Activated gamma-delta T cell (primary cell): ENCODE measurements around the gene ZNF546.
"Not testable (repeated sequence)": the region's sequence is repeated elsewhere in the genome, so short reads cannot be mapped to it uniquely, and the experiment has no call there.

ENCODE experiments used
- DNase-seq: peaks from one replicate; lab custom pipeline; 2025; lab: John Stamatoyannopoulos, UW

The ZNF546 gene

GRCh38 chr19:39986643-39987042, 10.2 kb upstream of the ZNF546 start:
- DNase-seq, result no peak

- no peak for DNase-seq
Observed at GRCh38 chr19:39987167-39987566, 9.7 kb upstream of the ZNF546 start.

- no peak for DNase-seq
Observed at GRCh38 chr19:39987596-39987995, 9.3 kb upstream of the ZNF546 start.

GRCh38 chr19:39993605-39994004, 3.3 kb upstream of the ZNF546 start:
- DNase-seq, result no peak

DNA sequence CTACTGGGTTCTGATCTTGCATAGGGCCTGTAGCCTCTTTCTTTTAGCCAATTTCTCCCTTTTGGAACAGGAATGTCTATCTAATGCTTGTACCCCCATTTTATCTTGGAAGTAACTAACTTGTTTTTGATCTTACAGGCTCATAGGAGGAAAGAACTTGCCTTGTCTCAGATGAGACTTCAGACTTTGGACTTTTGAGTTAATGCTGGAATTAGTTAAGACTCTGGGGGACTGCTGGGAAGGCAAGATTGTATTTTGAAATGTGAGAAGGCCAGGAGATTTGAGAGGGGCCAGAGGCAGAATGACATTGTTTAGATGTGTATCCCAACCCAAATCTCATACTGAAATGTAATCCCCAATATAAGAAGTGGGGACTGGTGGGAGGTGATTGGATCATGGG, 2.5 kb upstream of the ZNF546 start:
- no peak for DNase-seq

GRCh38 chr19:39995794-39996193, 1.1 kb upstream of the ZNF546 start:
- DNase-seq, result no peak

DNA sequence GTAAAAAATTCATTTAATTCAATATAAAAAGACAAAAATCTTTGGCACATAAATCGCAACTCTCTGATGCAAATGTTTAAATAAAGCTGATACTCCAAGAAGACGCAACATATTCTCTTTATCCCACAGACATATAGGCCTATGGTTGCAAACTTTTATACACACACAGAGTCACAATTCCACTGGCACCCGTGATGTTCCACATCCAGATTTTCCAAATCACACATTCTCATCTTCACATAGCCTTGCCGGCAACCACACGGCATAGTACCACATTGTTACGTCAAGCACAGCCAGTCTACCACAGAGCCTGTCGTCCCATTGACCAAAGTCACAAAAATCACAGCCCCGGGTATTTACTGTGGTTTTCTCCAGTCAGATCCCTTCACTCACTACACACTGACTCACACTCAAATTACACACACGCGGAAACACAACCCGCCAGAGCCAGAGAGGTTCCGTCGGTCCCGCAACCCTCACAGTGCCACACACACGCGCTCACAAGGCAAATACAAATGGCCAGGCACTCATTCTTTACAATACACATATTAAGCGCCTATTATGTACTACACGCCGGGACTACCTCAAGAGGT, 546 bp upstream of the ZNF546 start:
- no peak for DNase-seq

DNA sequence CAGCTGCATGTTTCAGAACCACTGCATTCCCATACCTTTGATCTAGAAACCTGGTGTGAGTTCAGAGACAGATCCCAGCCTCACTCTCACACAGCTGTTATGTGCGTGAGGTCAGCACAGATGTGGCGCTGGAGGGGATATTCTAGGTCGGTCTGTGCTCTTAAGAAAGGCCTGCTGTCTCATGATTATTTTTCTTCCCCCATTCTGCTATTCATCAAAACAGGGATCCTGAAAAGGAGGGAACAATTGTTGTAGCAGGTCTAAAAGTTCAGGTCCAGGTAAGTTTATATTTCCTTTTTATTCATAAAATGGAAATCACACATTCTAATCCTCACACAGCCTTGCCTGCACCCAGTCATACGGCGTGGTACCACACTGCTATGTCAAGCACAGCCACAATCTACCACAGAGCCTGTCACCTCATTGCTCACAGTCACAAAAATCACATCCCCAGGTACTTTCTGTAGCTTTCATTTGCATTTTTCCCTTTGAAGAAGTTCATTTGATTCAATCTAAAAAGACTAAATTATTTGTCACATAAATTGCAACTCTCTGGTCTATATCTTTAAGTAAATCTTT, 867 bp downstream of the ZNF546 start:
- no peak for DNase-seq

DNA sequence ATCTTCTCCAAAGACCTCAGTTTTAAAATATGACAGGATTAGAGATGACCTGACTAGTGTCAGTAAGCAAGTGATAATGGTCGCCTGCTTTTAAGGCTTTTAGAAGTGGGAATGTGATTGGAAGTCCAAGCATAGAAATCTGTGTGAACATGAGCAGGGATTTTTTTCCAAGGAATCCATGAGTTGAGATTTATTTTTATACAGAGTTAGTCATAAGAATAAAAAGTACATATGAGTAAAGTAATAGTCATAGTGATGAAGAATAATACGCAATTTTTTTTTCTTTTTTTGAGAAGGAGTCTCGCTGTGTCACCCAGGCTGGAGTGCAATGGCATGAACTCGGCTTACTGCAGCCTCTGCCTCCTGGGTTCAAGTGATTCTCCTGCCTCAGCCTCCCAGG, 1.6 kb downstream of the ZNF546 start:
- DNase-seq, result no peak

DNA sequence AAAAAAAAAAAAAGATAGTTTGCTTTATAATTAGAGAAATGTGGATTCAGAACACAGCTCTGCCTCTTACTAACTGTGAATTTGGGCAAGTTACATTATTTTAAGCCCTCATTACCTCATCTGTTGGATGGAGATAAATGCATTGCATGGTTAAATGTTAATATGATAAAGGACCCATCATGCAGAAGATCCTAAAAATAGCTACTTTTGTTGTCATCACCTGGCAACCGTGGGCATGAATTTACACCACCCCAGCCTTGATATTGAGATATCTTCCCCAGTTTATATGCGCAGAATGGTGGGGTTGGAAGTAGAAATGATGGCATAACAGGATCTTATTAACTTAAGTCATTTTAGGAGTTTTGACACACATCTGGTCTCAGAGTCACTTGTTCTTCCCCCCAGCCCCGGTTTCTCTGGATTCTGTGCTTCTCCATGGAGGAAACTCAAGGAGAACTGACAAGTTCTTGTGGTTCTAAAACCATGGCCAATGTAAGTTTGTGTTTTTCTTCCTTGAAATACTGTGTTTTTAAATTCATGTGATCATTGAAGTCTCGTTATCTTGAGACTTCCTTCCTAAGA, 8.9 kb downstream of the ZNF546 start:
- no peak for DNase-seq

DNA sequence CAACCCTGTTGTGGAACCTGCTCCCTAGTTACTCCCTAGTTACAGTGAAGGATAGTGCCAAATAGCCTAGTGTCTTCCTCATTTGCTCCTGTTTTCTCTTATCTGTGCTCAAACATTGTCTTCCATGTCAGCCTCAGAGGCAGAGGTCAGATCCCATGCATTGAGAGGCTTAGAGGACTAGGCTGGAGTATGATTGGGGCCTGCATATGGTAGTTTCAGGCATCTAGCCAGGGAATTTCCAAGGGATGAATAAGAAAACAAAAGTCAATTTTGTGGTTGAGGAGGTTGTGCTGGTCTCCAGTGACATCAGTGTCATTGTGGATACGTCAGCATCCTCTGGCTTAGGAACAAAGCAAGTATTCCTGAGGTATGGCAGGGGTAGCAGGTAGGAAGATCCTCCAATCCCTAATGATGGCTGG, 9.4 kb downstream of the ZNF546 start:
- DNase-seq, result no peak

- DNase-seq, result no peak
Observed at GRCh38 chr19:40009674-40010073, 12.8 kb downstream of the ZNF546 start.

DNA sequence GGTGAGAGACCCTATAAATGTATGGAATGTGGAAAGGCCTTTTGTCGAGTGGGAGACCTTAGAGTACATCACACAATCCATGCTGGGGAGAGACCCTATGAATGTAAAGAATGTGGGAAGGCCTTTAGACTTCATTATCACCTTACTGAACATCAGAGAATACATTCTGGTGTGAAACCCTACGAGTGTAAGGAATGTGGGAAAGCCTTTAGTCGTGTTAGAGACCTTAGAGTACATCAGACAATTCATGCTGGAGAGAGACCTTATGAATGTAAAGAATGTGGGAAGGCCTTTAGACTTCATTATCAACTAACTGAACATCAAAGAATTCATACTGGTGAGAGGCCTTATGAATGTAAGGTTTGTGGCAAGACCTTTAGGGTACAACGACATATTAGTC, 17.1 kb downstream of the ZNF546 start:
- DNase-seq, result no peak

- no peak for DNase-seq
Observed at GRCh38 chr19:40023969-40024368, 27.1 kb downstream of the ZNF546 start.

DNA sequence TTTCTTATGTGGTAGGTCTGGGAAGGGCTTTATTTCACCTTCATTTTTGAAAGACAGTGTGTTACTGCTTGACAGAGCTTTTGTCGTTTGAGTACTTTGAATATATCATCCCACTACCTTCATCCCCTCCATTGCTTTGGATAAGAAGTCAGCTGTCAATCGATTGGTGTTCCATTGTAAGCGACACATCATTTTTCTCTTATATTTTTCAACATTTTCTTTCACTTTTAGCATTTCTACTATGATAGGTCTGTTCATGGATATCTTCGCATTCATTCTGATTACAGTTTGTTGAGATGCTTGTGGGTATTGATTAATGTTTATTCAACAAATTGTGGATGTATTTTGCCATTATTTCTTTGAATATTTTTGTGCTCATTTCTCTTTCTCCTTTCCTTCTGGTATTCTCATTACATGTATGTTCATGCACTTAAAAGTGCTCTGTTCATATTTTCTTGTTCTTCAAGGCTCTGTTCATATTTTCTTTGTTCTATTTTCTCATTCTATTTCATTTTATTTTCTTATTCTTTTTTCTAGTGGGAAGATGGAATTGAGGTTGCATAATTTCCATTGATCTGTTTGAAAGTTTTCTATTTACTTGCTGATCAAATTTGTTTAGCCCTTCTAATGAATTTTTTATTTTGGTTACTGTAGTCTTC, 29.2 kb downstream of the ZNF546 start:
- DNase-seq, result no peak

- DNase-seq, result no peak
Observed at GRCh38 chr19:40026597-40026970, 29.7 kb downstream of the ZNF546 start.

GRCh38 chr19:40033989-40034560, 37.2 kb downstream of the ZNF546 start:
- no peak for DNase-seq

DNA sequence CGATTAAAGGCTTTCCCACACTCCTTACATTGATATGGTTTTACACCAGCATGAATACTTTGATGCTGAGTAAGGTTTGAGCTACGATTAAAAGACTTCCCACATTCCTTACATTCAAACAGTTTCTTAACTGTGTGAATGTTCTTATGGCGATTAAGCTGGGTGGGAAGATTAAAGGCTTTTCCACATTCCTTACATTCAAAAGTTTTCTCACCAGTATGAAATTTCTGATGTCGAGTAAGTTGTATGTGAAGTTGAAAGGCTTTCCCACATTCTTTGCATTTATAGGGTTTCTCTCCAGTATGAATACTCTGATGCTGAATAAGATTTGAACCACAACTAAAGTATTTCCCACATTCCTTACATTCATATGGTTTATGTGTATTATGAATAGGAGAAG, 39.1 kb downstream of the ZNF546 start:
- no peak for DNase-seq

- DNase-seq, result not testable (repeated sequence)
Observed at GRCh38 chr19:40038047-40038446, 41.2 kb downstream of the ZNF546 start.

DNA sequence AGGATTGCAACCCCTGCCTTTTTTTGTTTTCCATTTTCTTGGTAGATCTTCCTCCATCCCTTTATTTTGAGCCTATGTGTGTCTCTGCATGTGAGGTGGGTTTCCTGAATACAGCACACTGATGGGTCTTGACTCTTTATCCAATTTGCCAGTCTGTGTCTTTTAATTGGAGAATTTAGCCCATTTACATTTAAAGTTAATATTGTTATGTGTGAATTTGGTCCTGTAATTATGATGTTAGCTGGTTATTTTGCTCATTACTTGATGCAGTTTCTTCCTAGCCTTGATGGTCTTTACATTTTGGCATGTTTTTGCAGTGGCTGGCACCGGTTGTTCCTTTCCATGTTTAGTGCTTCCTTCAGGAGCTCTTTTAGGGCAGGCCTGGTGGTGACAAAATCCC, 44.9 kb downstream of the ZNF546 start:
- DNase-seq, result not testable (repeated sequence)

- DNase-seq, result no peak
Observed at GRCh38 chr19:40053491-40053890, 56.6 kb downstream of the ZNF546 start.

DNA sequence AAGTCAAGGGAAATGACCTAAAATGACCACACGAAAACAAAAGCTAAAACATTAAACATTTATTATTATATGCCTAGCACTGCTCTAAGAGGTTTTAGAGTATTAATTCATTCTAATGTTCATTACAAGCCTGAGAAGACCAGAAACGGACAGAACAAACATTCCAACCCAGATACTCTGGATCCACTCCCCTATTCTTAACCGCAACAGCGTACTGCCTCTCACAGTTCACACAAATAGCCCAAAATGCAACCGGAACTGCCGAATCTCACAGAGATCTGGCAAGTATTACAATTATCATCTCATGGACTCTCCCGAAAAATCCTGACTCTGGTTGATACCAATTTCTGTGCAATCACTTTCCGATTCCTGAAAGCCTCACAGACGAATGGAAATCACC, 57.8 kb downstream of the ZNF546 start:
- no peak for DNase-seq

DNA sequence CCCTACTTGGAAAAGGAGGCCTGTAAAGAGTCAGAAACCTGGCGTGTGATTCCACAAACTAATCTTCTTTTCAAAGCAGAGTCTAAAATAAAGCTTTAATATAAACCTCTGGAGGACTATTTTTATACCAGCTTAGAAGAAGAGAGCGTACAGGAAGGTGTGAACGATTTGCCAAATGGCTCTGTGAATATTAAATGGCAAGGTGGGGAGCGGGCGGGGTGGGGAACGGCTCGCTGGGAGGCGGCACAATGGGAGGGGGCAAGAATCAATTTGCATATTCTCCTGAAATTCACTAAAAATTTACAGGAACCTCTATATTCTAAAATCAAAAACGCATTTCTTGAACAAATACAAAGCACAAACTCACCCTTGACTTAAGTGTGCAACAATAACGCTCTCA, 58.2 kb downstream of the ZNF546 start:
- no peak for DNase-seq
